Adrenal gland (tissue), 12 donors: ENCODE measurements around the gene LSMEM2. TPM values are rescaled to one million over a fixed set of nuclear protein-coding genes. Genes with fewer than 3 reads are reported as not detected.
A peak's percentile ranks its signal among the peaks of the same experiment; 100 is the strongest.
"Not testable (repeated sequence)": the region's sequence is repeated elsewhere in the genome, so short reads cannot be mapped to it uniquely, and the experiment has no call there.

Experiments
- DNase-seq, 7 donors: peaks; one replicate each; pipeline ENCODE4 v3.0.0-alpha.2; 2019 to 2020
- H3K27ac ChIP-seq, 5 donors: fragments of 200-600 bp; sonication (generic) in 4 of 5; 1 replicate in 3 of 5; 2 replicates in 2 of 5; pipeline versions ENCODE4 v1.5.1 to v1.8.0; 2016 to 2020; ENCODE audit warnings: mild to moderate bottlenecking in 1 of 5
- H3K27me3 ChIP-seq: fragments of 200-600 bp; 2 replicates; pipeline ENCODE4 v1.8.0; 2021
- H3K36me3 ChIP-seq, 2 donors: fragments of 200-600 bp; replicated peaks in 1 of 2; 1 replicate in 1 of 2; 2 replicates in 1 of 2; pipeline versions ENCODE4 v1.5.1 to v1.8.0; 2018 to 2022
- H3K4me1 ChIP-seq, 2 donors: fragments of 200-600 bp; replicated peaks in 1 of 2; 1 replicate in 1 of 2; 2 replicates in 1 of 2; pipeline versions ENCODE4 v1.5.1 to v1.8.0; 2018 to 2021
- H3K4me3 ChIP-seq, 4 donors: fragments of 200-600 bp; sonication (generic) in 3 of 4; one replicate each; pipeline ENCODE4 v1.5.1; 2016 to 2018
- H3K9me3 ChIP-seq, 3 donors: fragments of 200-600 bp; sonication (generic) in 1 of 3; replicated peaks in 1 of 3; 1 replicate in 2 of 3; 2 replicates in 1 of 3; pipeline versions ENCODE4 v1.5.1 to v1.8.0; 2016 to 2021
- POLR2A ChIP-seq, 2 donors: fragments of 450-650 bp; IDR thresholded peaks; one replicate each; pipeline ENCODE4 v1.6.1; 2017; ENCODE audit warnings: antibody characterized with exemption in 2 of 2, mild to moderate bottlenecking in 2 of 2, moderate library complexity in 1 of 2
- WGBS, 4 donors: extraction: QIAGEN DNeasy Blood & Tissue Kit in 2 of 4; methylation state at CpG; one replicate each; pipeline versions ENCODE4 v1.1.5 to v1.1.7; 2013 to 2017; 5-methylcytosine and 5-hydroxymethylcytosine counted together
- intact Hi-C, 2 donors: fragments of 100-400 bp; cut with DNase I; formaldehyde crosslinking; loops; one replicate each; pipeline versions ENCODE4 v1.14.1 to v1.15.0; 2022 to 2023
- polyA plus RNA-seq, 3 donors: library from polyadenylated mRNA; stranded (reverse); fragments of 200-250 nt in 2 of 3; fragments of 350-450 nt in 1 of 3; fragmentation: Illumina TruSeq in 1 of 3; extraction: RNeasy Lipid Tissue Mini Kit (QIAGEN cat#74804) in 1 of 3; gene quantifications; one replicate each; pipeline ENCODE4 v1.2.3, GENCODE V29; 2013 to 2014
- total RNA-seq, 9 donors: library from RNA; depleted of rRNA in 4 of 9; stranded (reverse); fragments of >200 nt in 4 of 9; fragments of 120-200 nt in 1 of 9; fragmentation: NEBNext Ultra II Directional in 1 of 9; extraction: Animal tissue kit (Norgen Biotek cat#: 25700) in 1 of 9; gene quantifications; one replicate each; pipeline versions ENCODE4 v1.1.0 to v1.2.4, GENCODE V29; 2013 to 2023
- TF ChIP-seq, protein P1 (sequence below), 6 experiments: fragments of 450-650 bp in 4 of 6; fragments of 200-600 bp in 2 of 6; sonication (generic) in 1 of 6; IDR thresholded peaks; 1 replicate in 5 of 6; 2 replicates in 1 of 6; pipeline versions ENCODE4 v1.5.1 to v1.8.0; 2016 to 2021; ENCODE audit warnings: antibody characterized with exemption in 6 of 6, mild to moderate bottlenecking in 2 of 6, moderate library complexity in 1 of 6
- donor health status: healthy with polysubstance abuse.
- donor health status: Bipolar disorder and iron deficiency.
- donor health status: DM: yes; HTN: yes; CAD: no.
- donor health status: DM: no; HTN: no; CAD: no.
- donor health status: DM: no; HTN: no; CAD: no.
- donor health status: DM: yes; HTN: yes; CAD: no.

LSMEM2 gene
- total and polyA plus RNA-seq, 12 donors = 0.09 to 0.76 (median 0.47) TPM; not detected in 5

DNA sequence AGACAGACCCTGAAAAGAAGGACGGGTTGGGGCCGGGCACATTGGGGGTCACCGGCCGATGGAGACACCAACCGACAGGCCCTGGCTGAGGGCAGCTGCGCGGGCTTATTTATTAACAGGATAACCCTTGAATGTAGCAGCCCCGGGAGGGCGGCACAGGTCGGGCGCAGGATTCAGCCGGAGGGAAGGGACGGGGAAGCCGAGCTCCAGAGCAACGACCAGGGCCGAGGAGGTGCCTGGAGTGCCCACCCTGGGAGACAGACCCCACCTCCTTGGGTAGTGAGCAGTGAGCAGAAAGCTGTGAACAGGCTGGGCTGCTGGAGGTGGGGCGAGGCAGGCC lies 2.2 kb upstream of the LSMEM2 start:
- Histone ChIP-seq H3K4me3 (no peak overlapping the region), H3K36me3 (peaks cover 0 to 33% of the 10 kb centered on the region in 2 donors), H3K4me1 (peaks cover 10 to 33% of the 10 kb centered on the region in 2 donors), H3K9me3 (no peaks in the 10 kb centered on the region), H3K27ac (no peak overlapping the region), H3K27me3 (peaks cover 4% of the 10 kb centered on the region)
- 85 to 90% (median 86%) methylated on average over 14 to 17 of the region's 17 CpGs for WGBS, 4 donors
- DNase-seq = peak in 1 of 7 donors; percentile 12
- TF ChIP-seq, protein P1, sequence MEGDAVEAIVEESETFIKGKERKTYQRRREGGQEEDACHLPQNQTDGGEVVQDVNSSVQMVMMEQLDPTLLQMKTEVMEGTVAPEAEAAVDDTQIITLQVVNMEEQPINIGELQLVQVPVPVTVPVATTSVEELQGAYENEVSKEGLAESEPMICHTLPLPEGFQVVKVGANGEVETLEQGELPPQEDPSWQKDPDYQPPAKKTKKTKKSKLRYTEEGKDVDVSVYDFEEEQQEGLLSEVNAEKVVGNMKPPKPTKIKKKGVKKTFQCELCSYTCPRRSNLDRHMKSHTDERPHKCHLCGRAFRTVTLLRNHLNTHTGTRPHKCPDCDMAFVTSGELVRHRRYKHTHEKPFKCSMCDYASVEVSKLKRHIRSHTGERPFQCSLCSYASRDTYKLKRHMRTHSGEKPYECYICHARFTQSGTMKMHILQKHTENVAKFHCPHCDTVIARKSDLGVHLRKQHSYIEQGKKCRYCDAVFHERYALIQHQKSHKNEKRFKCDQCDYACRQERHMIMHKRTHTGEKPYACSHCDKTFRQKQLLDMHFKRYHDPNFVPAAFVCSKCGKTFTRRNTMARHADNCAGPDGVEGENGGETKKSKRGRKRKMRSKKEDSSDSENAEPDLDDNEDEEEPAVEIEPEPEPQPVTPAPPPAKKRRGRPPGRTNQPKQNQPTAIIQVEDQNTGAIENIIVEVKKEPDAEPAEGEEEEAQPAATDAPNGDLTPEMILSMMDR (IDR thresholded peaks at IDR 0.05) = no peak
- TF ChIP-seq POLR2A (IDR thresholded peaks at IDR 0.05) = no peak
- intact Hi-C loops = loop anchor here in 1 of 2 donors (5.0 to 10.0 kb wide), 2 partner anchors 84 to 152 kb away; partner anchors contain the start of gene GNAT1

DNA sequence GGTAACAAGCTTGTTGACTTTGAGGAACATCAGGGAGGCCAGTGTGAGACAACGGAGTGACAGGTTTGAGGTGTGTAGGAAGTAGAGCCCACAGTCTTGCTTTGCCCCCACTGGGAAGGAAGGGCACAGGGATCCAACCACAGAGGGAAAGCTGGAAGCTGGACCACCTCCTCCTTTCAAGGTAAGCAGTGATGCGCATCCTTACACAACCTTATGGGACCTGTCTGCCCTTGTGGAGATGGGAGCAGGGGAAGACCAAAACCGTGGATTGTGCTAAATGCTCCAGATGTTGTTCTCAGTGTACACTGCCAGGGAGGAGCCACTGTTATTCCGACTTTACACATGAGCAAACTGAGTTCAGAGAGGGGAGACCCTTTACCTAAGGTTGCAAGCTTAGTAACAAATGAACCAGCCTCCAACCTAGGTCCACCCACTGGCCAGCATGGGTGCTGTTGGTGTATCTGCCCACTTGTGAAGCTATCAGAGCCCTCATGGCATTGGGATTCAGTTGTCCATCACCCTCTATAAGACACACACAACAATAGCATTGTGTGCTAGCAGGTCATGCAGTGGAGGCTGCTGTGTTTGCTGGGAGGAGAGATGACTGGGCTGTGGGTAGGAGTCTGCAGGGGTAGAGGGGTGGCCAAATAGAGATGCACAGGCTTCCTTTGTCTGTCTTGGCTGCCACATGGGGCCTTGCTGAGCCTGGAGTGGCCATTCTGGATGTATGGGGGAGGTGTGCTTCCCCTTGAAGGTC lies 586 bp upstream of the LSMEM2 start:
- H3K4me1 ChIP-seq = peaks cover 5 to 18% of the 10 kb centered on the region in 2 donors
- intact Hi-C loops = loop anchor here in 1 of 2 donors (5.0 to 10.0 kb wide), 2 partner anchors 86 to 154 kb away; partner anchors contain the start of gene GNAT1
- no peaks in the 10 kb centered on the region for H3K9me3 ChIP-seq
- no peak overlapping the region for H3K4me3 ChIP-seq
- 81 to 87% (median 85%) methylated on average over 3 to 4 of the region's 4 CpGs for WGBS, 4 donors
- peaks cover 0 to 33% of the 10 kb centered on the region in 2 donors for H3K36me3 ChIP-seq
- H3K27ac ChIP-seq = no peak overlapping the region
- TF ChIP-seq POLR2A (IDR thresholded peaks at IDR 0.05) = no peak
- TF ChIP-seq, protein P1 (IDR thresholded peaks at IDR 0.05) = no peak
- DNase-seq = no peak
- peaks cover 4% of the 10 kb centered on the region for H3K27me3 ChIP-seq

DNA sequence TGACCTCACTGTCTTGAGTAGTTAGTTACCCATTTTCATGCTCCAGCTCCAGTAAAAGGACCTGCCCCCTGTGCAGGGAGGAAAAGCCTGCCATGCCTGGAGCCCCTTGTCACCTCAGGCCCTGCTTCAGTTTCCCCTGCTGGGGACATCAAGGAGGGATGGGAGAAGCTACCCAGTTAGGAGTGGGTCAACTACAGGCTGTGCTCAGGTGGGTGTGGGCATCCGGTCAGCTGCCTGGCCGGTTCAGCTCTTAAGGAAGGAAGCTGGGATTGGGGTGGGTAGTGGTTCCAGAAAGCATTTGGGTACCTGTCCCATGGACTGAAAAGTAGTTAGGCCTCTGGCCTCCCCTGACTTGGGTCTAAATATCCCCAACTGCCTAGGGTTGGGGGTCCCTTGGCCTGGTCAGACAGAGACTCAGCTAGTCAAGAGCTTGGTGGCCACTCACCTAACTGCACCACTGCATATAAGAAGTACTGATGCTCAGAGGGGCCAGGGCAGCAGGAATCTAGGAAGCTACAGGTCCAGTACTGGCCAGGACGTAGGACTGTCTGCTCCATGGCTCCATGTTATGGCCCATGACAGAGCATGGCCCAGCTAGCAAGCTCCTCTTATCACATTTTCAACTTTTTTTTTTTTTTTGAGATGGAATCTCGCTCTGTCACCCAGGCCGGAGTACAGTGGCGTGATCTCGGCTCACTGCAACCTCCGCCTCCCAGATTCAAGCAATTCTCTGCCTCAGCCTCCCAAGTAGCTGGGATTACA lies 549 bp downstream of the LSMEM2 start:
- 88 to 95% (median 91%) methylated on average over 6 to 8 of the region's 8 CpGs for WGBS, 4 donors
- Histone ChIP-seq H3K27ac (no peak overlapping the region), H3K9me3 (no peaks in the 10 kb centered on the region), H3K27me3 (peaks cover 4% of the 10 kb centered on the region), H3K36me3 (peaks cover 0 to 24% of the 10 kb centered on the region in 2 donors), H3K4me3 (no peak overlapping the region), H3K4me1 (peaks cover 0 to 7% of the 10 kb centered on the region in 2 donors)
- no peak for TF ChIP-seq POLR2A (IDR thresholded peaks at IDR 0.05)
- TF ChIP-seq, protein P1 (IDR thresholded peaks at IDR 0.05) = no peak
- peak in 2 of 7 donors; percentile 8 to 21 for DNase-seq
- intact Hi-C loops = loop anchor here (5.0 to 10.0 kb wide), 2 partner anchors 87 to 155 kb away; partner anchors contain the start of gene GNAT1 (in 1 of the 2)

DNA sequence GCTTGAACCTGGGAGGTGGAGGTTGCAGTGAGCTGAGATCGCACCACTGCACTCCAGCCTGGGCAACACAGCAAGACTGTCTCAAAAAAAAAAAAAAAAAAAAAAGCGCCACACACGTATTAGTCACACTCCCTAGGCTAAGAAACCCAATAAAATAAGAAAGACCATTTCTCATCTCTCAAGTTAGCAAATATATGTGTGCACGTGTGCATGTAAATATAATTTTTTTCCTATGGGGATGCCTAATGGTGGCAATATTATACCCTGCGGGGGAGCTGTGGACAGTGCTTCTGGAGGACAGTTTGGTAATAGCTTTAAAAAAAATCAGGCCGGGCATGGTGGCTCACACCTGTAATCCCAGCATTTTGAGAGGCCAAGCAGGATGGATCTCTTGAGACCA lies 5.2 kb downstream of the LSMEM2 start:
- H3K4me1 ChIP-seq, H3K27ac ChIP-seq, DNase-seq, H3K27me3 ChIP-seq, H3K9me3 ChIP-seq, H3K4me3 ChIP-seq: not testable (repeated sequence)
- peaks cover 0 to 19% of the 10 kb centered on the region in 2 donors for H3K36me3 ChIP-seq
- WGBS, 4 donors = 66 to 73% (median 70%) methylated on average over 6 of the region's 6 CpGs
- intact Hi-C loops = loop anchor here in 1 of 2 donors (10.0 kb wide), 1 partner anchor 159 kb away; no protein-coding TSS in a partner anchor
